CD14-positive monocyte (primary cell): ENCODE data around the gene RALGAPB. TPM values are rescaled to one million over a fixed set of nuclear protein-coding genes. Genes with fewer than 3 reads are reported as not detected.

ENCODE experiments used
- DNase-seq, 3 donors: peaks; one replicate each; pipeline ENCODE4 v3.0.0-alpha.2; 2011 to 2022
- H2AFZ ChIP-seq: 2 replicates; pipeline ENCODE4 v1.6.0; 2012; ENCODE audit warnings: mild to moderate bottlenecking, low read depth, low read length, inconsistent platforms; ENCODE audit not compliant: insufficient read depth, poor library complexity, severe bottlenecking
- H3K27ac ChIP-seq, 2 donors: 1 replicate in 1 of 2; 2 replicates in 1 of 2; pipeline ENCODE4 v1.5.1; 2012 to 2013; ENCODE audit warnings: low read length in 2 of 2, control low read depth in 1 of 2, inconsistent platforms in 1 of 2, low read depth in 1 of 2, mild to moderate bottlenecking in 1 of 2
- H3K27me3 ChIP-seq, 2 donors: one replicate each; pipeline versions ENCODE4 v1.6.0 to v1.6.1; 2011 to 2013; ENCODE audit warnings: low read length in 2 of 2; ENCODE audit not compliant: control insufficient read depth in 2 of 2, insufficient read depth in 2 of 2
- H3K36me3 ChIP-seq, 2 donors: replicated peaks in 1 of 2; 1 replicate in 1 of 2; 2 replicates in 1 of 2; pipeline versions ENCODE4 v1.5.1 to v1.6.1; 2012 to 2013; ENCODE audit warnings: low read length in 2 of 2, control low read depth in 1 of 2, inconsistent platforms in 1 of 2, mild to moderate bottlenecking in 1 of 2; ENCODE audit not compliant: insufficient read depth in 2 of 2, control insufficient read depth in 1 of 2
- H3K4me1 ChIP-seq, 2 donors: 1 replicate in 1 of 2; 2 replicates in 1 of 2; pipeline versions ENCODE4 v1.5.1 to v1.6.1; 2012 to 2013; ENCODE audit warnings: low read length in 2 of 2, control low read depth in 1 of 2, inconsistent platforms in 1 of 2, mild to moderate bottlenecking in 1 of 2, moderate library complexity in 1 of 2; ENCODE audit not compliant: insufficient read depth in 2 of 2, control insufficient read depth in 1 of 2
- H3K4me2 ChIP-seq: replicated peaks from 2 replicates; pipeline ENCODE3; 2012; ENCODE audit warnings: low read length, moderate library complexity, mild to moderate bottlenecking; ENCODE audit not compliant: poor library complexity, severe bottlenecking; ENCODE audit errors: extremely low read depth
- H3K4me3 ChIP-seq, 3 experiments: fragments of 200-600 bp in 1 of 3; sonication (generic) in 1 of 3; replicated peaks in 1 of 3; 1 replicate in 2 of 3; 2 replicates in 1 of 3; pipeline ENCODE4 v1.5.1; 2011 to 2013; ENCODE audit warnings: low read length in 3 of 3, mild to moderate bottlenecking in 3 of 3, control low read depth in 2 of 3, low read depth in 2 of 3, inconsistent platforms in 1 of 3, moderate library complexity in 1 of 3
- H3K79me2 ChIP-seq: 2 replicates; pipeline ENCODE4 v1.6.0; 2012; ENCODE audit warnings: mild to moderate bottlenecking, control low read depth, inconsistent platforms, low read length, moderate library complexity; ENCODE audit not compliant: insufficient read depth
- H3K9ac ChIP-seq: 2 replicates; pipeline ENCODE4 v1.6.0; 2017; ENCODE audit warnings: low read length, mild to moderate bottlenecking; ENCODE audit not compliant: insufficient read depth, poor library complexity, severe bottlenecking
- H3K9me3 ChIP-seq, 2 donors: replicated peaks in 1 of 2; 1 replicate in 1 of 2; 2 replicates in 1 of 2; pipeline versions ENCODE4 v1.5.1 to v1.6.1; 2012 to 2013; ENCODE audit warnings: low read length in 2 of 2, control low read depth in 1 of 2; ENCODE audit not compliant: control insufficient read depth in 1 of 2, insufficient read depth in 1 of 2
- H4K20me1 ChIP-seq: 2 replicates; pipeline ENCODE4 v1.6.0; 2012; ENCODE audit warnings: mild to moderate bottlenecking, low read length, control low read depth, moderate library complexity; ENCODE audit not compliant: insufficient read depth
- H3K27ac Mint-ChIP-seq, 7 donors: one replicate each; pipeline ENCODE4 v1.8.0; 2020; ENCODE audit warnings: mild to moderate bottlenecking in 7 of 7, mixed read lengths in 7 of 7, moderate library complexity in 6 of 7, inconsistent platforms in 2 of 7
- H3K27me3 Mint-ChIP-seq, 3 donors: one replicate each; pipeline ENCODE4 v1.8.0; 2021 to 2022; ENCODE audit warnings: low read depth in 3 of 3, mild to moderate bottlenecking in 3 of 3, mixed read lengths in 3 of 3, moderate library complexity in 3 of 3, inconsistent platforms in 1 of 3
- H3K36me3 Mint-ChIP-seq, 2 donors: one replicate each; pipeline ENCODE4 v1.8.0; 2020; ENCODE audit warnings: mixed read lengths in 2 of 2, inconsistent platforms in 1 of 2, mild to moderate bottlenecking in 1 of 2
- H3K4me1 Mint-ChIP-seq: one replicate; pipeline ENCODE4 v1.8.0; 2020; ENCODE audit warnings: mild to moderate bottlenecking, mixed read lengths
- H3K4me3 Mint-ChIP-seq, 2 donors: one replicate each; pipeline ENCODE4 v1.8.0; 2020; ENCODE audit warnings: mild to moderate bottlenecking in 2 of 2, mixed read lengths in 2 of 2, moderate library complexity in 1 of 2
- H3K9me3 Mint-ChIP-seq, 7 donors: one replicate each; pipeline ENCODE4 v1.8.0; 2020 to 2022; ENCODE audit warnings: mixed read lengths in 7 of 7, mild to moderate bottlenecking in 6 of 7, moderate library complexity in 6 of 7, inconsistent platforms in 2 of 7
- CTCF ChIP-seq: fragments of 200-600 bp; IDR thresholded peaks from one replicate; pipeline ENCODE4 v1.8.0; 2022; ENCODE audit warnings: antibody characterized with exemption, mild to moderate bottlenecking
- WGBS: methylation state at CpG from one replicate; pipeline ENCODE4 v1.1.5; 2013; ENCODE audit warnings: missing lambda C conversion rate; ENCODE audit not compliant: insufficient coverage; 5-methylcytosine and 5-hydroxymethylcytosine counted together
- intact Hi-C, 2 donors: fragments of 100-400 bp; cut with micrococcal nuclease; formaldehyde crosslinking; loops; one replicate each; pipeline versions ENCODE4 v1.15.0 to v1.15.1; 2023
- polyA plus RNA-seq, 3 donors: library from polyadenylated mRNA; depleted of rRNA in 1 of 3; unstranded in 2 of 3; stranded (reverse) in 1 of 3; fragments of 300-500 nt in 2 of 3; fragments of >200 nt in 1 of 3; fragmentation: Illumina TruSeq in 2 of 3; gene quantifications; 1 replicate in 2 of 3; 2 replicates in 1 of 3; pipeline ENCODE4 v1.2.3, GENCODE V29; 2012 to 2021

Gene RALGAPB
- polyA plus RNA-seq, 3 donors = 4.7 to 15.5 (median 6.1) TPM

- Mint-ChIP-seq H3K9me3 (no peaks in the 10 kb centered on the region), H3K27ac (no peak overlapping the region), H3K36me3 (no peaks in the 10 kb centered on the region), H3K4me1 (no peaks in the 10 kb centered on the region), H3K4me3 (no peak overlapping the region), H3K27me3 (peaks cover 4 to 10% (median 6%) of the 10 kb centered on the region in 3 donors)
- WGBS = 89% methylated on average over 8 of the region's 10 CpGs
- Histone ChIP-seq H3K9me3 (no peaks in the 10 kb centered on the region), H3K4me1 (no peaks in the 10 kb centered on the region), H3K79me2 (no peaks in the 10 kb centered on the region), H2AFZ (no peak overlapping the region), H3K4me3 (no peak overlapping the region), H3K4me2 (no peak overlapping the region), H3K27me3 (no peaks in the 10 kb centered on the region), H3K36me3 (no peaks in the 10 kb centered on the region), H4K20me1 (no peaks in the 10 kb centered on the region), H3K9ac (no peak overlapping the region), H3K27ac (no peak overlapping the region)
- intact Hi-C loops = no loop called here
- no peak for DNase-seq
- TF ChIP-seq CTCF = no peak
Measured at GRCh38 chr20:38585404-38586180, 112.9 kb downstream of the RALGAPB start.

DNA sequence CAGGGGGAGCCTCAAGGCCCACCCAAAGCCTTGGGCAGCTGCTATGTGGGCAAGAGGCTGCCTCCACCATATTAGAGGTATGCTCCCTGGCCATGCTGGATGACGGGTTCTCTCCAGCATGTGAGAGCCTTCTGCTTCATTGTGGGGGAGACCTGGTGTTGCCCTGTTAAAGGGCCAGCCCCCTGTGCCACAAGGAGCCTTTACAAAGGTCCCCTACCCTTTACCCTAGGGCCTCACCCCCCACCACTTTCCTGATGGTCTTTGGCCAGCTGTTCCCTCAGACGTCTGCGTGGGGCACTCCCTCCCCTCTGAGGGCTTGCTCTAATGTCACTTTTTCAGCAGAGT is 113.5 kb downstream of the RALGAPB start:
- Histone ChIP-seq H3K9ac (no peak overlapping the region), H3K79me2 (no peaks in the 10 kb centered on the region), H3K4me1 (no peaks in the 10 kb centered on the region), H2AFZ (no peak overlapping the region), H3K36me3 (no peaks in the 10 kb centered on the region), H3K4me3 (no peak overlapping the region), H3K27ac (no peak overlapping the region), H4K20me1 (no peaks in the 10 kb centered on the region), H3K27me3 (no peaks in the 10 kb centered on the region), H3K4me2 (no peak overlapping the region), H3K9me3 (no peaks in the 10 kb centered on the region)
- WGBS = 83% methylated on average over 3 of the region's 3 CpGs
- no peaks in the 10 kb centered on the region for H3K4me1 Mint-ChIP-seq
- H3K27me3 Mint-ChIP-seq = peaks cover 2 to 8% (median 6%) of the 10 kb centered on the region in 3 donors
- no peak overlapping the region for H3K4me3 Mint-ChIP-seq
- no peak for TF ChIP-seq CTCF
- H3K36me3 Mint-ChIP-seq = no peaks in the 10 kb centered on the region
- intact Hi-C loops = no loop called here
- DNase-seq = no peak
- no peaks in the 10 kb centered on the region for H3K9me3 Mint-ChIP-seq
- H3K27ac Mint-ChIP-seq = no peak overlapping the region
